Neural progenitor cell (in vitro differentiated cells): Measurements from ENCODE around the gene KLHL3.

Experiments
- EZH2 ChIP-seq: fragments of 200-600 bp; sonication (generic); IDR thresholded peaks from 2 replicates; pipeline ENCODE4 v1.6.1; 2017; ENCODE audit warnings: antibody characterized with exemption, mild to moderate bottlenecking, moderate library complexity
- EZH2phosphoT487 ChIP-seq: fragments of 200-600 bp; sonication (generic); IDR thresholded peaks from 2 replicates; pipeline ENCODE4 v1.6.1; 2017; ENCODE audit warnings: antibody characterized with exemption

- TF ChIP-seq EZH2 (no peak), EZH2phosphoT487 (no peak)
Measured at GRCh38 chr5:137695651-137696428, 40.0 kb downstream of the KLHL3 start.
